A549 (cell line): ENCODE results near the gene DNMT3L.

ENCODE experiments used
- MAZ ChIP-seq: fragments of 150-350 bp; IDR thresholded peaks from 2 replicates; pipeline ENCODE4 v1.6.1; 2014; ENCODE audit warnings: antibody characterized with exemption, low read depth, low read length, borderline replicate concordance
- TF ChIP-seq, protein P1 (sequence below): fragments of >200 bp; sonication (Bioruptor Twin); formaldehyde crosslinking; IDR thresholded peaks from 3 replicates; pipeline ENCODE4 v1.5.1; 2016

DNA sequence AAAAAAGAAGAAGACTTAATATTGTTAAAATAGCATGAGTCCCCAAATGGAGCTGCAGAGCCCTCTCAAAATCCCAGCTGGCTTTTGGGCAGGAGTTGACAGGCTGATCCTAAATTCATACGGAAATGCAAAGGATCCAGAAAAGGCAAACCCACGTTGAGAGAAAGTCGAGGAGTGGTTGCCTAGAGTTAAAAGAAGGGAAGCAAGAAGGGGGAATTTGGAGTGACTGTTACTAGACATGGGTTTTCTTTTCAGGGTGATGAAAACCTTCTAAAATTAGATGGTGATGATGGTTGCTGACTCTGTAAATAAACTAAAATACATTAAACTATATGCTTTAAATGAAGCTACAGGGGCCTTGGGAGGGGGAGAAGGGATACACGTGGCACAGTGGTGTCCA is 1.6 kb downstream of the DNMT3L start:
- TF ChIP-seq, protein P1, sequence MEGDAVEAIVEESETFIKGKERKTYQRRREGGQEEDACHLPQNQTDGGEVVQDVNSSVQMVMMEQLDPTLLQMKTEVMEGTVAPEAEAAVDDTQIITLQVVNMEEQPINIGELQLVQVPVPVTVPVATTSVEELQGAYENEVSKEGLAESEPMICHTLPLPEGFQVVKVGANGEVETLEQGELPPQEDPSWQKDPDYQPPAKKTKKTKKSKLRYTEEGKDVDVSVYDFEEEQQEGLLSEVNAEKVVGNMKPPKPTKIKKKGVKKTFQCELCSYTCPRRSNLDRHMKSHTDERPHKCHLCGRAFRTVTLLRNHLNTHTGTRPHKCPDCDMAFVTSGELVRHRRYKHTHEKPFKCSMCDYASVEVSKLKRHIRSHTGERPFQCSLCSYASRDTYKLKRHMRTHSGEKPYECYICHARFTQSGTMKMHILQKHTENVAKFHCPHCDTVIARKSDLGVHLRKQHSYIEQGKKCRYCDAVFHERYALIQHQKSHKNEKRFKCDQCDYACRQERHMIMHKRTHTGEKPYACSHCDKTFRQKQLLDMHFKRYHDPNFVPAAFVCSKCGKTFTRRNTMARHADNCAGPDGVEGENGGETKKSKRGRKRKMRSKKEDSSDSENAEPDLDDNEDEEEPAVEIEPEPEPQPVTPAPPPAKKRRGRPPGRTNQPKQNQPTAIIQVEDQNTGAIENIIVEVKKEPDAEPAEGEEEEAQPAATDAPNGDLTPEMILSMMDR, result no peak
- no peak for TF ChIP-seq MAZ
